LNCaP clone FGC (cell line): ENCODE data around the gene TMCO2.

Source experiments
- DNase-seq: peaks from one replicate; pipeline ENCODE4 v3.0.0-alpha.2; 2011; ENCODE audit warnings: low read depth
- H3K4me3 ChIP-seq: 2 replicates; pipeline ENCODE4 v1.5.1; 2011; ENCODE audit warnings: mild to moderate bottlenecking, low read depth, low read length, control low read depth
- TF ChIP-seq, protein P1 (sequence below): IDR thresholded peaks from 2 replicates; pipeline ENCODE4 v1.5.1; 2012; ENCODE audit warnings: mild to moderate bottlenecking; ENCODE audit not compliant: control insufficient read depth, insufficient read depth; ENCODE audit errors: extremely low read depth

TMCO2 gene

DNA sequence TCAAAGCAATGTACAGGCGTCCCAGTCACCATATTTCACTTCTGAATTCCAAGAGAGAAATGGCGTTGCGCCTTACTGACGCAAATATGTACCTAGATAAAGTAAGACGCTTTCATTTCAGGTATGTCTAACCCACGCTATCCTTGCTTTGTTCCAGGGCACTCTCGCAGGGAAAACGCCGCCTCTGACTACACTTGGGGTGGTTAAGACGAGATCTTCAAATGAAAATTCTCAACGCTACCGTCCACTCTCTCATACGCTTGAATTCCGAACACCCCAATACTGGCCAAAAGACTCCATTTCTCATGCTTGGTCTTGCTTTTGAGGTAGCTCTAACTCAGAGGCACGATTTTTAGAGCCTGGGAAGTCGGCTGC, 9.6 kb downstream of the TMCO2 start:
- H3K4me3 ChIP-seq = peak overlapping the region; percentile 100
- DNase-seq = peak; percentile 23
- TF ChIP-seq, protein P1, sequence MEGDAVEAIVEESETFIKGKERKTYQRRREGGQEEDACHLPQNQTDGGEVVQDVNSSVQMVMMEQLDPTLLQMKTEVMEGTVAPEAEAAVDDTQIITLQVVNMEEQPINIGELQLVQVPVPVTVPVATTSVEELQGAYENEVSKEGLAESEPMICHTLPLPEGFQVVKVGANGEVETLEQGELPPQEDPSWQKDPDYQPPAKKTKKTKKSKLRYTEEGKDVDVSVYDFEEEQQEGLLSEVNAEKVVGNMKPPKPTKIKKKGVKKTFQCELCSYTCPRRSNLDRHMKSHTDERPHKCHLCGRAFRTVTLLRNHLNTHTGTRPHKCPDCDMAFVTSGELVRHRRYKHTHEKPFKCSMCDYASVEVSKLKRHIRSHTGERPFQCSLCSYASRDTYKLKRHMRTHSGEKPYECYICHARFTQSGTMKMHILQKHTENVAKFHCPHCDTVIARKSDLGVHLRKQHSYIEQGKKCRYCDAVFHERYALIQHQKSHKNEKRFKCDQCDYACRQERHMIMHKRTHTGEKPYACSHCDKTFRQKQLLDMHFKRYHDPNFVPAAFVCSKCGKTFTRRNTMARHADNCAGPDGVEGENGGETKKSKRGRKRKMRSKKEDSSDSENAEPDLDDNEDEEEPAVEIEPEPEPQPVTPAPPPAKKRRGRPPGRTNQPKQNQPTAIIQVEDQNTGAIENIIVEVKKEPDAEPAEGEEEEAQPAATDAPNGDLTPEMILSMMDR = no peak

DNA sequence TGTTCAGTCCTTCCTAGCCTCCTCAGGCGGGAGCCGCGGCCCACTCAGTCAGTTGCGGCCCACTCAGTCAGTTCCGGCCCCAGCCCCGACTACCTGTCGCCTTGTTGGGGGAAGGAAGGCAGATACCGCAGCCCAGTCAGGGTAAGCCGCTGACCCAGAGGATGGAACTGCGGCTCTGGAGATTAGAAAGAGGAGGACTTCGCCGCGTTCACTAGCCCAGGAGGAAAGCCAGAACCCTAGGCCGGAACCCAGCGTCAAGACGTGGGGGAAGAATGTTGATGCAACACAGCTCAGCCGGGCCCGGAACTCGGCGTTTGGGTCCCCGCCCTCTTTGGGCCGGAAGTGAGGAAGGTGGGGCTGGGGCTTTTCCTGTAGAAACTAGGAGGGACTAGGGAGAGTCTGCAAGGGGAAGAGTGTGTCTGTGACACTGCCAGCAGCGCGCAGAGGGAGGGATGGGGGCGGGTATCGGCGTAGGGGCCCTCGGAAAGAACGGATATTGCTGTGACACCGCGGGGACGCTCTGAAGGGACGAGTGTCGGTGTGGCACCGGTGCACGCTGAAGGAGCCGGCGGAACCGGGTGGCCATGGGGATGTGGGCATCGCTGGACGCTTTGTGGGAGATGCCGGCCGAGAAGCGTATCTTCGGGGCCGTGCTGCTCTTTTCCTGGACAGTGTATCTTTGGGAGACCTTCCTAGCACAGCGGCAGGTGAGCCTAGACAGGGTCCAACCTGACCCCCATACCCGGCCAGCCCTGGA, 10.1 kb downstream of the TMCO2 start, which contains the start of gene ZMPSTE24:
Gene ZMPSTE24 (plus strand): TSS at position 549 of the 757 bp plus-strand sequence. CDS start 36 bp downstream, at position 585.
- H3K4me3 ChIP-seq = peak within 1 kb of the TSS; percentile 100
- peak; percentile 97 for DNase-seq
- TF ChIP-seq, protein P1 = no peak

DNA sequence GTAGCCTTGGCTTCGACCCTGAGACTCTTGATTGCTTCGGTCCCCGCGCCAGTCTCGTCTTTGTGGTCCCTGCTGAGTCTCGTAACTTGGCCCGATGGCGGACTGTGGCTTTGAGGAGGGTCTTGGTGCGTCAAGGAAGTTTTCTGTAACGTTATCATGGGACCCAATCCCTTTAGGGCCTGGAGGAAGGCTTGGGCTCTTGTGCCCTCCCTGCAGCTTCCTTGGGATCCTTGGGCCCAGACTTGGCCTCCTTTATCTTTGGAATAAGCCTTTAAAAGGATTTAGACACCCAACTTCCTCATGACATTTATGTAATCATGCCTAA, 10.7 kb downstream of the TMCO2 start:
- no peak for DNase-seq
- TF ChIP-seq, protein P1 = no peak
- peak overlapping the region; percentile 100 for H3K4me3 ChIP-seq

DNA sequence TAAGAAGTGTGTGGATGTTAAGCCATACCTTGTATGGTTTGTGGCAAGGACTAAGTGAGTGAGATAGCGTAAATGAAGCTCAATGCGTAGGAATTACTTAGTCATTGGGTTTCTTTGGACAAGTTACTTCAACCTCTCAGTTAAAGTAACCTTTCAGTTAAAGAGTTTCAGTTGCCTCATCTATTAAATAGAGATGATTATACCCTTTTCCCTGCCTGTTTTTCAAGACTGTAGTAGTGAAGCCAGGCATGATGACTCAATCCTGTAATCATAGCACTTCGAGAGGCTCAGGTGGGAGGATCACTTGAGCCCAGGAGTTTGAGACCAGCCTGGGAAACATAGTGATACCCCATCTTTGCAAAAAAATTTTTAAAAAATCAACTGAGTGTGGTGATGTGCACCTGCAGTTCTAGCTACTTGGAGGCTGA, 16.6 kb downstream of the TMCO2 start:
- H3K4me3 ChIP-seq = no peak overlapping the region
- DNase-seq = no peak
- TF ChIP-seq, protein P1 = no peak

DNA sequence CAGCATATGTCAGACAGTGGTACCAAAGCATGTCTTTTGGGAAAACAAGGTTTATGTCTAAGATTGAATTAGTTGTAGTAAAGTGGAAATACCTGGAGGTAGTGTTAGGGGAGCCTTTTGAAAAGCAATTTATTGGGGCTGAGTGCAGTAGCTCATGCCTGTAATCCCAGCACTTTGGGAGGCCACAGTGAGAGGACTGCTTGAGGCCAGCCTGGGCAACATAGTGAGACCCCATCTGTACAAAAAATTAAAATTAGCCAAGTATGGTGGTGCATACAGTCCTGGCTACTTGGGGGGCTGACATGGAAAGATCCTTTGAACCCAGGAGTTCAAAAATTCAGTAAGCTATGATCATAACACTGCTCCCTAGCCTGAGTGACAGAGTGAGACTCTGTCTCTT, 17.6 kb downstream of the TMCO2 start:
- H3K4me3 ChIP-seq = no peak overlapping the region
- TF ChIP-seq, protein P1 = no peak
- DNase-seq = no peak

DNA sequence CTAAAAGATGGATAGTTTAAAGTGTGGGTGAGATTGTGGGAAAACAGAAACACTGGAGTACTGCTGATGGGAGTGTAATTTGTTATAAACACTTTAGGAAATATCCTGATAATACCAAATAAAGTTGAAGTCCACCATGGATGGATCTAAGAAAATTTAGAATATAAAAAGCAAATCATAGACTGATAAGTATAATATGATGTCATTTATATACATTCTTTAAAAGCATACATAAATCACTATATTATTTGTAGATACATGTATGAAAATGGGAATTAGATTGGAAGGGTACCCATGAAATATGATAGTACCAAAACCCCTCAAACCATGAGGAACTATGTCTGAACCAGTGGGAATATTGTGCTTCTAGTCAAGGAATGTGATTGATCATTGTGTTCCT, 18.2 kb downstream of the TMCO2 start:
- TF ChIP-seq, protein P1 = no peak
- H3K4me3 ChIP-seq = no peak overlapping the region
- DNase-seq = no peak
